Natural killer cell (primary cell): ENCODE results near the gene AFG3L2. TPM values are rescaled to one million over a fixed set of nuclear protein-coding genes. Genes with fewer than 3 reads are reported as not detected.
A peak's percentile ranks its signal among the peaks of the same experiment; 100 is the strongest.

Experiments
- ATAC-seq, 3 donors: fragments of 150-1000 bp in 2 of 3; fragments of 200-7000 bp in 1 of 3; cut with Tn5 transposase; 1 replicate in 1 of 3; 2 replicates in 2 of 3; pipeline ENCODE4 v1.10.0; 2021; ENCODE audit warnings: mild to moderate bottlenecking in 2 of 3, moderate library complexity in 2 of 3
- DNase-seq, 2 donors: peaks; one replicate each; pipeline versions ENCODE4 v3.0.0 to v3.0.0-alpha.2; 2013 to 2021; ENCODE audit warnings: mixed read lengths in 1 of 2
- H3K27ac ChIP-seq: one replicate; pipeline ENCODE4 v1.5.1; 2013; ENCODE audit warnings: mild to moderate bottlenecking, low read length
- H3K27me3 ChIP-seq: one replicate; pipeline ENCODE4 v1.6.1; 2013; ENCODE audit warnings: low read length; ENCODE audit not compliant: control insufficient read depth, insufficient read depth
- H3K36me3 ChIP-seq: one replicate; pipeline ENCODE4 v1.6.1; 2013; ENCODE audit warnings: low read length; ENCODE audit not compliant: control insufficient read depth, insufficient read depth
- H3K4me1 ChIP-seq: one replicate; pipeline ENCODE4 v1.6.1; 2013; ENCODE audit warnings: low read length; ENCODE audit not compliant: control insufficient read depth, insufficient read depth
- H3K4me3 ChIP-seq: one replicate; pipeline ENCODE4 v1.5.1; 2013; ENCODE audit warnings: low read length
- H3K9me3 ChIP-seq: one replicate; pipeline ENCODE4 v1.6.1; 2013; ENCODE audit warnings: low read length; ENCODE audit not compliant: control insufficient read depth, insufficient read depth
- H3K27ac Mint-ChIP-seq, 2 donors: one replicate each; pipeline ENCODE4 v1.8.0; 2022; ENCODE audit warnings: mild to moderate bottlenecking in 2 of 2, mixed read lengths in 2 of 2, moderate library complexity in 1 of 2
- H3K27me3 Mint-ChIP-seq, 2 donors: one replicate each; pipeline ENCODE4 v1.8.0; 2022; ENCODE audit warnings: low read depth in 2 of 2, mixed read lengths in 2 of 2
- H3K36me3 Mint-ChIP-seq: one replicate; pipeline ENCODE4 v1.8.0; 2022; ENCODE audit warnings: mixed read lengths
- H3K4me1 Mint-ChIP-seq, 2 donors: one replicate each; pipeline ENCODE4 v1.8.0; 2022; ENCODE audit warnings: mixed read lengths in 2 of 2
- H3K4me3 Mint-ChIP-seq: one replicate; pipeline ENCODE4 v1.8.0; 2022; ENCODE audit warnings: mild to moderate bottlenecking, moderate library complexity, mixed read lengths
- H3K9me3 Mint-ChIP-seq, 2 donors: one replicate each; pipeline ENCODE4 v1.8.0; 2022; ENCODE audit warnings: mixed read lengths in 2 of 2
- CTCF ChIP-seq: fragments of 200-600 bp; IDR thresholded peaks from one replicate; pipeline ENCODE4 v1.8.0; 2022; ENCODE audit warnings: antibody characterized with exemption
- WGBS: methylation state at CpG from one replicate; pipeline ENCODE4 v1.1.7; 2013; ENCODE audit warnings: missing lambda C conversion rate; ENCODE audit not compliant: insufficient coverage; 5-methylcytosine and 5-hydroxymethylcytosine counted together
- intact Hi-C: fragments of 100-400 bp; cut with micrococcal nuclease; formaldehyde crosslinking; loops from one replicate; pipeline ENCODE4 v1.14.2; 2022
- total RNA-seq, 4 donors: library from RNA; stranded (reverse); fragments of 120-200 nt in 1 of 4; gene quantifications; one replicate each; pipeline versions ENCODE4 v1.2.3 to v1.2.4, GENCODE V29; 2013 to 2022

AFG3L2 gene
- total RNA-seq, 3 donors from 2014 or later (not counting 1 experiment from before 2014, with no cell fraction given) = 31.9 to 36.4 (median 35.9) TPM

- Histone ChIP-seq H3K4me1 (peaks cover 23% of the 10 kb centered on the region), H3K27me3 (no peaks in the 10 kb centered on the region), H3K36me3 (no peaks in the 10 kb centered on the region), H3K9me3 (no peaks in the 10 kb centered on the region), H3K27ac (peak overlapping the region; percentile 60), H3K4me3 (peak overlapping the region; percentile 56)
- Mint-ChIP-seq H3K4me1 (peaks cover 20 to 32% of the 10 kb centered on the region in 2 donors), H3K27me3 (peaks cover 0 to 10% of the 10 kb centered on the region in 2 donors), H3K36me3 (no peaks in the 10 kb centered on the region), H3K9me3 (peaks cover 0 to 3% of the 10 kb centered on the region in 2 donors), H3K27ac (peak overlapping the region; percentile 89 to 93), H3K4me3 (peak overlapping the region; percentile 95)
- WGBS = under 1% methylated on average over 30 of the region's 30 CpGs
- intact Hi-C loops = loop anchor here (1.0 to 10.0 kb wide), 5 partner anchors 325 to 760 kb away; partner anchors contain the start of genes CEP76, IMPA2, PSMG2 and PTPN2
- no peak for ATAC-seq
- DNase-seq = no peak
- TF ChIP-seq CTCF = no peak
Measured at GRCh38 chr18:12377556-12378197, 650 bp upstream of the AFG3L2 start.

- DNase-seq = peak in 1 of 2 donors; percentile 16
- Mint-ChIP-seq H3K4me1 (peaks cover 30 to 40% of the 10 kb centered on the region in 2 donors), H3K36me3 (no peaks in the 10 kb centered on the region), H3K27me3 (peaks cover 0 to 10% of the 10 kb centered on the region in 2 donors), H3K4me3 (peak overlapping the region; percentile 84), H3K9me3 (no peaks in the 10 kb centered on the region), H3K27ac (peak overlapping the region; percentile 83 to 93)
- Histone ChIP-seq H3K36me3 (no peaks in the 10 kb centered on the region), H3K27ac (peak overlapping the region; percentile 90), H3K4me1 (peaks cover 23% of the 10 kb centered on the region), H3K27me3 (no peaks in the 10 kb centered on the region), H3K9me3 (no peaks in the 10 kb centered on the region), H3K4me3 (peak overlapping the region; percentile 74)
- no peak for TF ChIP-seq CTCF
- intact Hi-C loops = loop anchor here (5.0 to 10.0 kb wide), 4 partner anchors 326 to 761 kb away; partner anchors contain the start of genes CEP76, IMPA2, PSMG2 and PTPN2
- ATAC-seq = no peak
- WGBS = 25% methylated on average over 42 of the region's 42 CpGs
Measured at GRCh38 chr18:12376034-12376753, 833 bp downstream of the AFG3L2 start.

GRCh38 chr18:12374401-12374800 lies 2.6 kb downstream of the AFG3L2 start:
- Mint-ChIP-seq H3K4me3 (peak overlapping the region; percentile 57), H3K36me3 (no peaks in the 10 kb centered on the region), H3K27me3 (peaks cover 0 to 10% of the 10 kb centered on the region in 2 donors), H3K4me1 (peaks cover 32 to 42% of the 10 kb centered on the region in 2 donors), H3K27ac (peak overlapping the region in 1 of 2 donors; percentile 58), H3K9me3 (no peaks in the 10 kb centered on the region)
- DNase-seq (no peak), ATAC-seq (no peak)
- H3K36me3 ChIP-seq = no peaks in the 10 kb centered on the region
- no peak overlapping the region for H3K4me3 ChIP-seq
- peaks cover 23% of the 10 kb centered on the region for H3K4me1 ChIP-seq
- no peaks in the 10 kb centered on the region for H3K9me3 ChIP-seq
- no peak for TF ChIP-seq CTCF
- H3K27me3 ChIP-seq = no peaks in the 10 kb centered on the region
- WGBS = 94% methylated on average over 6 of the region's 6 CpGs
- intact Hi-C loops = loop anchor here (10.0 kb wide), 1 partner anchor 390 kb away; the partner anchor contains the start of gene IMPA2
- no peak overlapping the region for H3K27ac ChIP-seq
